ENCODE data around the gene ZNF286A.
A peak's percentile ranks its signal among the peaks of the same experiment; 100 is the strongest.
"Not testable (repeated sequence)": the region's sequence is repeated elsewhere in the genome, so short reads cannot be mapped to it uniquely, and the experiment has no call there.

Gene ZNF286A

GRCh38 chr17:15742921-15743320 lies 43.4 kb downstream of the ZNF286A start:
- peak; percentile 14 for DNase-seq (ENCODE audit: low spot score)
- TF ChIP-seq CTCF (IDR thresholded peaks at IDR 0.05; ENCODE audit: borderline replicate concordance, control extremely low read depth, extremely low read depth, insufficient read depth, missing control alignments) = no peak
- in situ Hi-C loops (cut with MboI; ENCODE audit: low sequenced_read_pairs, unreplicated experiment) = no loop called here

DNA sequence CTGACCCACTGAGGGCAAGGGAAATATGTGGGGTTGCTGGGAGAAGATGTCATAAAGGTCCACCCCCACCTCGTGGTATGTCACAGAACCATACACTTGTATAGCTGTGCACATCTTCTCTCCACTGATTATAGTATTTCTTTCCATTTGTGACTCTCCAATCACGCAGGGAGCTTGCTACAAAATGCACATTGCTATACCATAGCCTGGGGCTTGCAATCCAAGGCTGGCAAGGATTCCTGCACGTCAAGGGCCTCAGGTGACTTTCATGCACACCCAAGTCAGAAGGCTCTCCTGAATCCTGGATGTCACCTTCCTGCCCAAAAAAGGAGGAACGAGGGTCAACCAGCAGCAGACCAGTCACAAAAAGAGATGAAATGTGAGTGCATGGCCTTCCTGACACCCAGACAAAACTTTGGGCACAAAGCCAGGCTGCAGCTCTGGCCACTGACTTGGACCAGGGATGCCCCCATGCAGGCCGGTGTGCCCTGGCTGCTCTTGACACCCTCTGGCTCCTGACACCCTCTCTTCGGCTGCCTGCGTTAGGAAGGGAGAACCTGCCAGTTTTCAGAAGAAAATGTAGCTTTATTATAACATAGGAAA lies 44.6 kb downstream of the ZNF286A start:
- in situ Hi-C loops (cut with MboI; ENCODE audit: low sequenced_read_pairs, unreplicated experiment) = no loop called here
- DNase-seq (ENCODE audit: low spot score) = peak; percentile 9
- TF ChIP-seq CTCF (IDR thresholded peaks at IDR 0.05; ENCODE audit: borderline replicate concordance, control extremely low read depth, extremely low read depth, insufficient read depth, missing control alignments) = no peak

GRCh38 chr17:15744885-15745284 lies 45.3 kb downstream of the ZNF286A start:
- TF ChIP-seq CTCF (IDR thresholded peaks at IDR 0.05; ENCODE audit: borderline replicate concordance, control extremely low read depth, extremely low read depth, insufficient read depth, missing control alignments) = no peak
- in situ Hi-C loops (cut with MboI; ENCODE audit: low sequenced_read_pairs, unreplicated experiment) = no loop called here
- DNase-seq (ENCODE audit: low spot score) = peak; percentile 13

DNA sequence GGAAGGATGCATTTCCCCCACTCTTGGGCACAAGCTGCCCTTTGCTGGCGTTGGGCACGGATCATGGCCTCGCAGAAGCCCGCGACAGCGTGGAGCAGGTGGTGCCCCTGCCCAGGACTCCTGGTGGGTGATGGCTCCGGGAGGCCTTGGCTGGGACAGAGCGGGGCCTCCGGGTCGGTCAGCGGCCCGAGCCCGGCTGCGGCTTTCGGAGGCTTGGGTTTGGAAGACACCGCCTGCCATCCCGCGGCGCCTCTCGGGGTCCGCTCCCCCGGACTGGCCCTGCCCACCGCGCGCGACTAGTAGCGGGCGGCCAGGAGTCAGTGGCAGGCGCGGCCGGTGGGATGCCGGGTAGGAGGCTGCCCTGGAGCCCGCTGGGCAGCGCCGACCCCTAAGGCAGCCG lies 49.9 kb downstream of the ZNF286A start:
- in situ Hi-C loops (cut with MboI; ENCODE audit: low sequenced_read_pairs, unreplicated experiment) = not testable (repeated sequence)

GRCh38 chr17:15768865-15769533 lies 69.4 kb downstream of the ZNF286A start:
- in situ Hi-C loops (cut with MboI; ENCODE audit: low sequenced_read_pairs, unreplicated experiment); DNase-seq (ENCODE audit: low spot score): not testable (repeated sequence)

More for the DNA sequence above, 49.9 kb downstream of the ZNF286A start:
- DNase-seq (ENCODE audit: low spot score) = not testable (repeated sequence)
